A549 (cell line): Measurements from ENCODE around the gene EFEMP2.

Experiments used
- BCL3 ChIP-seq: fragments of >200 bp; sonication (Bioruptor Twin); formaldehyde crosslinking; IDR thresholded peaks from 3 replicates; pipeline ENCODE4 v1.6.1; 2016
- CBX2 ChIP-seq: fragments of 200-600 bp; sonication (generic); IDR thresholded peaks from 2 replicates; pipeline ENCODE4 v1.6.1; 2016; ENCODE audit warnings: low read depth, mild to moderate bottlenecking, borderline replicate concordance
- CTCF ChIP-seq: fragments of >200 bp; sonication (Bioruptor Twin); formaldehyde crosslinking; IDR thresholded peaks from 3 replicates; pipeline ENCODE4 v1.5.1; 2016
- FOSL2 ChIP-seq, 2 experiments: fragments of 450-650 bp in 1 of 2; fragments of >200 bp in 1 of 2; sonication (Bioruptor Twin) in 1 of 2; formaldehyde crosslinking; IDR thresholded peaks; 2 replicates each; pipeline versions ENCODE4 v1.5.0 to v1.6.1; 2016 to 2020; ENCODE audit warnings: mild to moderate bottlenecking in 1 of 2, moderate library complexity in 1 of 2
- JUN ChIP-seq, 2 experiments: fragments of >200 bp; sonication (Bioruptor Twin); formaldehyde crosslinking; IDR thresholded peaks; 2 replicates in 1 of 2; 3 replicates in 1 of 2; pipeline ENCODE4 v1.6.1; 2016 to 2017
- MAZ ChIP-seq: fragments of 150-350 bp; IDR thresholded peaks from 2 replicates; pipeline ENCODE4 v1.6.1; 2014; ENCODE audit warnings: antibody characterized with exemption, low read depth, low read length, borderline replicate concordance
- NR3C1 ChIP-seq: fragments of >200 bp; sonication (Bioruptor Twin); formaldehyde crosslinking; IDR thresholded peaks from 3 replicates; pipeline ENCODE4 v1.6.1; 2017
- PBX3 ChIP-seq: IDR thresholded peaks from 2 replicates; pipeline ENCODE4 v1.6.1; 2012
- POLR2A ChIP-seq: IDR thresholded peaks from 2 replicates; pipeline ENCODE4 v1.6.1; 2012; ENCODE audit warnings: mild to moderate bottlenecking, low read length
- POLR2AphosphoS2 ChIP-seq: conservative IDR thresholded peaks from 2 replicates; pipeline ENCODE4 v1.6.1; 2012; ENCODE audit warnings: low read length, improper control_type of control experiment, inconsistent platforms
- RAD21 ChIP-seq, 2 experiments: fragments of >200 bp in 1 of 2; sonication (Bioruptor Twin) in 1 of 2; formaldehyde crosslinking in 1 of 2; IDR thresholded peaks in 1 of 2; conservative IDR thresholded peaks in 1 of 2; 2 replicates in 1 of 2; 3 replicates in 1 of 2; pipeline ENCODE4 v1.6.1; 2012 to 2018; ENCODE audit warnings: inconsistent platforms in 1 of 2
- RFX5 ChIP-seq: fragments of 450-650 bp; IDR thresholded peaks from 2 replicates; pipeline ENCODE4 v1.7.1; 2014; ENCODE audit warnings: antibody characterized with exemption, mild to moderate bottlenecking, moderate library complexity
- SMC3 ChIP-seq: fragments of >200 bp; sonication (Bioruptor Twin); formaldehyde crosslinking; IDR thresholded peaks from 3 replicates; pipeline ENCODE4 v1.6.1; 2018; ENCODE audit warnings: inconsistent platforms
- ZNF302 ChIP-seq: fragments of 250-450 bp; sonication (Bioruptor Pico); IDR thresholded peaks from 2 replicates; pipeline ENCODE4 v1.9.0; 2021; ENCODE audit warnings: inconsistent platforms, mild to moderate bottlenecking, moderate library complexity

- TF ChIP-seq RAD21 (conservative IDR thresholded peaks at IDR 0.05 in 1 of 2, IDR thresholded peaks at IDR 0.05 in 1 of 2) (no peak), CTCF (no peak), FOSL2 (IDR thresholded peaks at IDR 0.05) (no peak), FOSL2 (CRISPR knock-in tag; IDR thresholded peaks at IDR 0.05) (no peak), MAZ (no peak), JUN (IDR thresholded peaks at IDR 0.05) (no peak), POLR2AphosphoS2 (no peak), ZNF302 (CRISPR knock-in tag) (no peak), SMC3 (no peak), NR3C1 (no peak), BCL3 (no peak), POLR2A (no peak), PBX3 (no peak), CBX2 (no peak), RFX5 (no peak)
These were observed 45.0 kb upstream of the EFEMP2 start for GRCh38 chr11:65917434-65918210.
